WTC11 (cell line): ENCODE measurements around the gene HDLBP. TPM values are rescaled to one million over a fixed set of nuclear protein-coding genes. Genes with fewer than 3 reads are reported as not detected.

ENCODE experiments used
- ATAC-seq: fragments of 200-7000 bp; cut with Tn5 transposase; 2 replicates; pipeline ENCODE4 v1.10.0; 2021; ENCODE audit warnings: mild to moderate bottlenecking, moderate library complexity
- CTCF ChIA-PET: fragments of 300-600 bp; sonication (Branson Sonifier 250); formaldehyde crosslinking; loops from one replicate; lab custom pipeline; 2021; ENCODE audit warnings: antibody characterized with exemption; lab: Charles Lee
- POLR2A ChIA-PET: fragments of 350-600 bp; sonication (Branson Sonifier 250); formaldehyde crosslinking; loops from one replicate; lab custom pipeline; 2021; ENCODE audit warnings: antibody characterized with exemption; lab: Charles Lee
- DNase-seq: peaks from one replicate; pipeline ENCODE4 v3.0.0; 2021; ENCODE audit warnings: low spot score
- H3K27ac Mint-ChIP-seq: 2 replicates; pipeline ENCODE4 v1.8.0; 2021; ENCODE audit warnings: mixed read lengths
- H3K27me3 Mint-ChIP-seq: 2 replicates; pipeline ENCODE4 v1.8.0; 2021; ENCODE audit warnings: low read depth, mild to moderate bottlenecking, moderate library complexity, mixed read lengths
- H3K36me3 Mint-ChIP-seq: 2 replicates; pipeline ENCODE4 v1.8.0; 2021; ENCODE audit warnings: mixed read lengths
- H3K4me1 Mint-ChIP-seq: 2 replicates; pipeline ENCODE4 v1.8.0; 2022; ENCODE audit warnings: mixed read lengths
- H3K4me3 Mint-ChIP-seq: 2 replicates; pipeline ENCODE4 v1.8.0; 2021; ENCODE audit warnings: mild to moderate bottlenecking, moderate library complexity, mixed read lengths
- H3K9me3 Mint-ChIP-seq: 2 replicates; pipeline ENCODE4 v1.8.0; 2021; ENCODE audit warnings: mixed read lengths
- ATF3 ChIP-seq: sonication (generic); formaldehyde crosslinking; conservative IDR thresholded peaks from 2 replicates; pipeline ENCODE4 v1.8.1; 2022; ENCODE audit warnings: mild to moderate bottlenecking, missing genetic modification reagents
- E2F5 ChIP-seq: sonication (generic); formaldehyde crosslinking; IDR thresholded peaks from 2 replicates; pipeline ENCODE4 v1.8.1; 2022; ENCODE audit warnings: mild to moderate bottlenecking, moderate library complexity, missing genetic modification reagents
- EMX1 ChIP-seq: fragments of 250-450 bp; sonication (Bioruptor Pico); IDR thresholded peaks from 2 replicates; pipeline ENCODE4 v1.8.0; 2021; ENCODE audit warnings: mild to moderate bottlenecking
- ESRRA ChIP-seq: sonication (generic); formaldehyde crosslinking; IDR thresholded peaks from 2 replicates; pipeline ENCODE4 v1.8.1; 2022; ENCODE audit warnings: mild to moderate bottlenecking, missing genetic modification reagents, borderline replicate concordance
- GRHL2 ChIP-seq: fragments of 250-450 bp; sonication (Bioruptor Pico); IDR thresholded peaks from 2 replicates; pipeline ENCODE4 v1.8.0; 2022; ENCODE audit warnings: mild to moderate bottlenecking, moderate library complexity; ENCODE audit not compliant: insufficient replicate concordance, severe bottlenecking
- JAZF1 ChIP-seq: fragments of 250-450 bp; sonication (Bioruptor Pico); IDR thresholded peaks from 2 replicates; pipeline ENCODE4 v1.9.0; 2021; ENCODE audit warnings: moderate library complexity, mild to moderate bottlenecking, inconsistent platforms
- NFE2L1 ChIP-seq: sonication (generic); formaldehyde crosslinking; IDR thresholded peaks from 2 replicates; pipeline ENCODE4 v1.8.1; 2023; ENCODE audit warnings: missing genetic modification reagents
- NFYB ChIP-seq: sonication (generic); formaldehyde crosslinking; conservative IDR thresholded peaks from 2 replicates; pipeline ENCODE4 v1.8.0; 2022; ENCODE audit warnings: low read depth, missing genetic modification reagents
- NR3C1 ChIP-seq: sonication (generic); formaldehyde crosslinking; conservative IDR thresholded peaks from 2 replicates; pipeline ENCODE4 v1.8.1; 2023; ENCODE audit warnings: low read depth, mild to moderate bottlenecking, missing genetic modification reagents
- PREB ChIP-seq: sonication (generic); formaldehyde crosslinking; IDR thresholded peaks from 2 replicates; pipeline ENCODE4 v1.8.1; 2022; ENCODE audit warnings: mild to moderate bottlenecking, missing genetic modification reagents, moderate library complexity, borderline replicate concordance
- RELA ChIP-seq: sonication (generic); formaldehyde crosslinking; IDR thresholded peaks from 2 replicates; pipeline ENCODE4 v1.8.1; 2022; ENCODE audit warnings: missing genetic modification reagents, mild to moderate bottlenecking, borderline replicate concordance
- SP1 ChIP-seq: sonication (generic); formaldehyde crosslinking; conservative IDR thresholded peaks from 2 replicates; pipeline ENCODE4 v1.8.1; 2022; ENCODE audit warnings: missing genetic modification reagents
- ZMAT4 ChIP-seq: fragments of 250-450 bp; sonication (Bioruptor Pico); IDR thresholded peaks from 2 replicates; pipeline ENCODE4 v1.9.0; 2021; ENCODE audit warnings: mild to moderate bottlenecking
- ZNF263 ChIP-seq: sonication (generic); formaldehyde crosslinking; IDR thresholded peaks from 2 replicates; pipeline ENCODE4 v1.8.1; 2022; ENCODE audit warnings: low read depth, mild to moderate bottlenecking, moderate library complexity, missing genetic modification reagents
- ZNF281 ChIP-seq: sonication (generic); formaldehyde crosslinking; IDR thresholded peaks from 2 replicates; pipeline ENCODE4 v1.8.0; 2023; ENCODE audit warnings: mild to moderate bottlenecking, missing genetic modification reagents
- ZNF671 ChIP-seq: fragments of 250-450 bp; sonication (Bioruptor Pico); IDR thresholded peaks from 2 replicates; pipeline ENCODE4 v1.8.0; 2021; ENCODE audit warnings: mild to moderate bottlenecking
- total RNA-seq: library from RNA; stranded (reverse); gene quantifications from 3 replicates; pipeline ENCODE4 v1.2.3, GENCODE V29; 2021
- TF ChIP-seq, protein P1 (sequence below): fragments of 250-450 bp; sonication (Bioruptor Pico); IDR thresholded peaks from 2 replicates; pipeline ENCODE4 v1.8.0; 2021; ENCODE audit warnings: mild to moderate bottlenecking
- TF ChIP-seq, protein P2 (sequence below): sonication (generic); formaldehyde crosslinking; IDR thresholded peaks from 2 replicates; pipeline ENCODE4 v1.8.1; 2023; ENCODE audit warnings: mild to moderate bottlenecking, missing genetic modification reagents
- TF ChIP-seq, protein P3 (sequence below): sonication (generic); formaldehyde crosslinking; IDR thresholded peaks from 2 replicates; pipeline ENCODE4 v1.8.0; 2022; ENCODE audit warnings: mild to moderate bottlenecking, missing genetic modification reagents

The HDLBP gene
- total RNA-seq, 1 experiment from 2014 or later: 368 TPM

DNA sequence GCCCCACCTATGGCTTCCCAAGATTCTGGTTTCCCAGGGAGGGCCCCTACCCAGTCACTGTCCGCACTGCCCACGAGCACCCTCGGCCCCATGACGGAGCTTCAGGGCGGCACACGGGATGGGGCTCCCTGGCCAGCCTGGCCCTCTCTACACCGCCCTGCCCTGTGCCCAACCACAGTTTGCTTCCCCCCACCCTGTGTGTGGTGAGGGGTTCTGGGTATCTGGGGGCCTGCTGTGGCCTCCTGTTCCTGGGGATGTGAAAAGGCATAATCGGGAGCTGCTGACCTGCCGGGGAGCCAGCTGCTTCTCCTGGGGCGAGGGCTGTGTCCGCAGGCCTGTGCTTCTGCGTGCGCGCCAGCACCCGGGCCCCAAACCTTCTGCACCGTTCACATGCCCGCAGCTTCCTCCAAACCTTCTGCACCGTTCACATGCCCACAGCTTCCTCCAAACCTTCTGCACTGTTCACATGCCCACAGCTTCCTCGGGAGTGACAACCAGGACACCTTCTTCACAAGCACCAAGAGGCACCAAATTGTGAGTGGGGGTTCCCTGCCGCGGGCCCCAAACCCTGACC is 114.6 kb downstream of the HDLBP start (continued):
- no peak for TF ChIP-seq PREB
- no peak for TF ChIP-seq EMX1 (CRISPR knock-in tag)
- no peak for TF ChIP-seq ZMAT4
- TF ChIP-seq NFYB (CRISPR knock-in tag): no peak

GRCh38 chr2:241199897-241200821 is 115.3 kb downstream of the HDLBP start:
- DNase-seq: no peak
- Mint-ChIP-seq H3K27ac (no peak overlapping the region), H3K4me3 (no peak overlapping the region), H3K4me1 (0 out of 2 replicates have a peak, but pooled peaks cover 3% of the 10 kb centered on the region), H3K27me3 (no peaks in the 10 kb centered on the region), H3K36me3 (no peaks in the 10 kb centered on the region), H3K9me3 (no peaks in the 10 kb centered on the region)
- TF ChIP-seq ZNF671 (CRISPR knock-in tag) (no peak), E2F5 (CRISPR knock-in tag) (no peak), ATF3 (no peak), ZNF281 (CRISPR knock-in tag) (no peak), SP1 (CRISPR knock-in tag) (no peak), GRHL2 (no peak), ESRRA (CRISPR knock-in tag) (no peak), NFE2L1 (CRISPR knock-in tag) (no peak), EMX1 (CRISPR knock-in tag) (no peak)
- TF ChIP-seq, protein P1, sequence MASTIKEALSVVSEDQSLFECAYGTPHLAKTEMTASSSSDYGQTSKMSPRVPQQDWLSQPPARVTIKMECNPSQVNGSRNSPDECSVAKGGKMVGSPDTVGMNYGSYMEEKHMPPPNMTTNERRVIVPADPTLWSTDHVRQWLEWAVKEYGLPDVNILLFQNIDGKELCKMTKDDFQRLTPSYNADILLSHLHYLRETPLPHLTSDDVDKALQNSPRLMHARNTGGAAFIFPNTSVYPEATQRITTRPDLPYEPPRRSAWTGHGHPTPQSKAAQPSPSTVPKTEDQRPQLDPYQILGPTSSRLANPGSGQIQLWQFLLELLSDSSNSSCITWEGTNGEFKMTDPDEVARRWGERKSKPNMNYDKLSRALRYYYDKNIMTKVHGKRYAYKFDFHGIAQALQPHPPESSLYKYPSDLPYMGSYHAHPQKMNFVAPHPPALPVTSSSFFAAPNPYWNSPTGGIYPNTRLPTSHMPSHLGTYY (CRISPR knock-in tag): no peak
- CTCF ChIA-PET: no interaction called here
- POLR2A ChIA-PET: no interaction called here
- no peak for ATAC-seq

- Mint-ChIP-seq H3K36me3 (no peaks in the 10 kb centered on the region), H3K9me3 (no peaks in the 10 kb centered on the region), H3K4me3 (no peak overlapping the region), H3K4me1 (0 out of 2 replicates have a peak, but pooled peaks cover 3% of the 10 kb centered on the region), H3K27me3 (no peaks in the 10 kb centered on the region), H3K27ac (no peak overlapping the region)
- DNase-seq (no peak), ATAC-seq (no peak)
- ChIA-PET CTCF (interaction anchor here (1.5 kb wide), 1 partner anchor 10 kb away, joined by 3 read pairs; no protein-coding TSS in a partner anchor), POLR2A (no interaction called here)
- TF ChIP-seq ZNF263 (CRISPR knock-in tag) (no peak), NR3C1 (CRISPR knock-in tag) (no peak), RELA (CRISPR knock-in tag) (no peak), JAZF1 (no peak), GRHL2 (no peak)
- TF ChIP-seq, protein P2, sequence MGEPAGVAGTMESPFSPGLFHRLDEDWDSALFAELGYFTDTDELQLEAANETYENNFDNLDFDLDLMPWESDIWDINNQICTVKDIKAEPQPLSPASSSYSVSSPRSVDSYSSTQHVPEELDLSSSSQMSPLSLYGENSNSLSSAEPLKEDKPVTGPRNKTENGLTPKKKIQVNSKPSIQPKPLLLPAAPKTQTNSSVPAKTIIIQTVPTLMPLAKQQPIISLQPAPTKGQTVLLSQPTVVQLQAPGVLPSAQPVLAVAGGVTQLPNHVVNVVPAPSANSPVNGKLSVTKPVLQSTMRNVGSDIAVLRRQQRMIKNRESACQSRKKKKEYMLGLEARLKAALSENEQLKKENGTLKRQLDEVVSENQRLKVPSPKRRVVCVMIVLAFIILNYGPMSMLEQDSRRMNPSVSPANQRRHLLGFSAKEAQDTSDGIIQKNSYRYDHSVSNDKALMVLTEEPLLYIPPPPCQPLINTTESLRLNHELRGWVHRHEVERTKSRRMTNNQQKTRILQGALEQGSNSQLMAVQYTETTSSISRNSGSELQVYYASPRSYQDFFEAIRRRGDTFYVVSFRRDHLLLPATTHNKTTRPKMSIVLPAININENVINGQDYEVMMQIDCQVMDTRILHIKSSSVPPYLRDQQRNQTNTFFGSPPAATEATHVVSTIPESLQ (CRISPR knock-in tag): no peak
- TF ChIP-seq, protein P3, sequence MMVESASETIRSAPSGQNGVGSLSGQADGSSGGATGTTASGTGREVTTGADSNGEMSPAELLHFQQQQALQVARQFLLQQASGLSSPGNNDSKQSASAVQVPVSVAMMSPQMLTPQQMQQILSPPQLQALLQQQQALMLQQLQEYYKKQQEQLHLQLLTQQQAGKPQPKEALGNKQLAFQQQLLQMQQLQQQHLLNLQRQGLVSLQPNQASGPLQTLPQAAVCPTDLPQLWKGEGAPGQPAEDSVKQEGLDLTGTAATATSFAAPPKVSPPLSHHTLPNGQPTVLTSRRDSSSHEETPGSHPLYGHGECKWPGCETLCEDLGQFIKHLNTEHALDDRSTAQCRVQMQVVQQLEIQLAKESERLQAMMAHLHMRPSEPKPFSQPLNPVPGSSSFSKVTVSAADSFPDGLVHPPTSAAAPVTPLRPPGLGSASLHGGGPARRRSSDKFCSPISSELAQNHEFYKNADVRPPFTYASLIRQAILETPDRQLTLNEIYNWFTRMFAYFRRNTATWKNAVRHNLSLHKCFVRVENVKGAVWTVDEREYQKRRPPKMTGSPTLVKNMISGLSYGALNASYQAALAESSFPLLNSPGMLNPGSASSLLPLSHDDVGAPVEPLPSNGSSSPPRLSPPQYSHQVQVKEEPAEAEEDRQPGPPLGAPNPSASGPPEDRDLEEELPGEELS (CRISPR knock-in tag): no peak
Measured at GRCh38 chr2:241199286-241199685, 116.2 kb downstream of the HDLBP start.
